ENCODE measurements around the gene SLCO1B1. TPM values are rescaled to one million over a fixed set of nuclear protein-coding genes. Genes with fewer than 3 reads are reported as not detected.

SLCO1B1 gene
- total and polyA plus RNA-seq, 8 donors = 0.09 TPM; not detected in 7

GRCh38 chr12:21264232-21264631 is 133.2 kb downstream of the SLCO1B1 start:
- FAIRE-seq (no peak), ATAC-seq (no peak)
- intact Hi-C loops (cut with DNase I) = no loop called here

GRCh38 chr12:21265932-21266331 is 134.9 kb downstream of the SLCO1B1 start:
- ATAC-seq = no peak
- DNase-seq = no peak
- H3K4me1 ChIP-seq = no peaks in the 10 kb centered on the region
- intact Hi-C loops (cut with DNase I) = no loop called here
- 26 to 34% methylated on average over 4 of the region's 4 CpGs for WGBS, 2 donors
- no peaks in the 10 kb centered on the region for H3K36me3 ChIP-seq
- H3K27me3 ChIP-seq = peaks cover 0 to 4% (median 0%) of the 10 kb centered on the region in 4 donors
- H3K9me3 ChIP-seq = no peaks in the 10 kb centered on the region
- no peak overlapping the region for H3K4me3 ChIP-seq
- no peak overlapping the region for H3K27ac ChIP-seq
- FAIRE-seq = no peak
- TF ChIP-seq, protein P1, sequence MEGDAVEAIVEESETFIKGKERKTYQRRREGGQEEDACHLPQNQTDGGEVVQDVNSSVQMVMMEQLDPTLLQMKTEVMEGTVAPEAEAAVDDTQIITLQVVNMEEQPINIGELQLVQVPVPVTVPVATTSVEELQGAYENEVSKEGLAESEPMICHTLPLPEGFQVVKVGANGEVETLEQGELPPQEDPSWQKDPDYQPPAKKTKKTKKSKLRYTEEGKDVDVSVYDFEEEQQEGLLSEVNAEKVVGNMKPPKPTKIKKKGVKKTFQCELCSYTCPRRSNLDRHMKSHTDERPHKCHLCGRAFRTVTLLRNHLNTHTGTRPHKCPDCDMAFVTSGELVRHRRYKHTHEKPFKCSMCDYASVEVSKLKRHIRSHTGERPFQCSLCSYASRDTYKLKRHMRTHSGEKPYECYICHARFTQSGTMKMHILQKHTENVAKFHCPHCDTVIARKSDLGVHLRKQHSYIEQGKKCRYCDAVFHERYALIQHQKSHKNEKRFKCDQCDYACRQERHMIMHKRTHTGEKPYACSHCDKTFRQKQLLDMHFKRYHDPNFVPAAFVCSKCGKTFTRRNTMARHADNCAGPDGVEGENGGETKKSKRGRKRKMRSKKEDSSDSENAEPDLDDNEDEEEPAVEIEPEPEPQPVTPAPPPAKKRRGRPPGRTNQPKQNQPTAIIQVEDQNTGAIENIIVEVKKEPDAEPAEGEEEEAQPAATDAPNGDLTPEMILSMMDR (IDR thresholded peaks at IDR 0.05) = no peak

More at GRCh38 chr12:21264232-21264631, 133.2 kb downstream of the SLCO1B1 start:
- H3K4me1 ChIP-seq = no peaks in the 10 kb centered on the region
- no peaks in the 10 kb centered on the region for H3K27me3 ChIP-seq
- H3K9me3 ChIP-seq = no peaks in the 10 kb centered on the region
- H3K27ac ChIP-seq = no peak overlapping the region
- H3K4me3 ChIP-seq = no peak overlapping the region
- DNase-seq = no peak
- TF ChIP-seq, protein P1 (IDR thresholded peaks at IDR 0.05) = no peak
- no peaks in the 10 kb centered on the region for H3K36me3 ChIP-seq

DNA sequence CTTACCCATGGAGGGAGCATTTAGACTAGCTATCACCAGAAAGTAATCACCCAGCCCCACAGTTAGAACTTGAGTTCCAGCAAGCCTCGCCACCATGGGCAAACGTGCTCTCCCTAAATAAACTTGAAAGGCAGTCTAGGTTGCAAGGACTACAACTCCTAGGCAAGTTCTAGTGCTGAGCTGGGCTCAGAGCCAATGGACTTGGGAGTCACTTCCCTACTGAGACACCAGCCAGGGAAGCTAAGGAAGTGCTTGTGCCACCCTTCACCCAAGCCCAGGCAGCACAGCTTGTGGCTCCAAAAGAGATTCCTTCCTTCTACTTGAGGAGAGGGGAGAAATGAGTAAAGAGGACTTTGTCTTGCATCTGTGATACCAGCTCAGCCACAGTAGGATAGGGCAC is 145.8 kb downstream of the SLCO1B1 start:
- intact Hi-C loops (cut with DNase I) = no loop called here
- Histone ChIP-seq H3K27me3 (peaks cover 0 to 4% (median 0%) of the 10 kb centered on the region in 4 donors), H3K36me3 (no peaks in the 10 kb centered on the region), H3K9me3 (peaks cover 0 to 2% (median 0%) of the 10 kb centered on the region in 4 donors), H3K27ac (no peak overlapping the region), H3K4me1 (no peaks in the 10 kb centered on the region), H3K4me3 (no peak overlapping the region)
- TF ChIP-seq, protein P1 (IDR thresholded peaks at IDR 0.05) = no peak
- no peak for DNase-seq
- 52 to 55% methylated on average over 2 of the region's 2 CpGs for WGBS, 2 donors
- no peak for ATAC-seq
- no peak for FAIRE-seq

Other genes starting within 250 kb of the SLCO1B1 start
- under 1 TPM in 5 of 6 donors, not detected in 1; 0.04 to 0.34 (median 0.09) TPM for gene SLCO1A2, start 203.7 kb downstream of the SLCO1B1 start, total RNA-seq
- under 1 TPM in 1 of 2 donors, not detected in 1; 0.21 TPM for gene SLCO1A2, start 203.7 kb downstream of the SLCO1B1 start, polyA plus RNA-seq
- gene IAPP, start 241.7 kb downstream of the SLCO1B1 start, total RNA-seq = 100 to 1,000 TPM in 2 of 6 donors, 10 to 100 TPM in 3, 1 to 10 TPM in 1; 2.2 to 449 (median 30.7) TPM
- 1,000 to 10,000 TPM in 1 of 2 donors, 100 to 1,000 TPM in 1; 121 to 1,679 TPM for gene IAPP, start 241.7 kb downstream of the SLCO1B1 start, polyA plus RNA-seq